GM18868 (cell line): ENCODE results near the gene KIF5A.

ENCODE experiments used
- ATAC-seq: cut with Tn5 transposase; IDR thresholded peaks from one replicate; pipeline ENCODE4 v1.9.1; 2021; ENCODE audit warnings: mild to moderate bottlenecking, moderate library complexity; ENCODE audit not compliant: unreplicated experiment

KIF5A gene

GRCh38 chr12:57518920-57519795 lies 30.7 kb upstream of the KIF5A start:
- ATAC-seq: no peak

GRCh38 chr12:57519796-57520052 lies 30.1 kb upstream of the KIF5A start:
- no peak for ATAC-seq

DNA sequence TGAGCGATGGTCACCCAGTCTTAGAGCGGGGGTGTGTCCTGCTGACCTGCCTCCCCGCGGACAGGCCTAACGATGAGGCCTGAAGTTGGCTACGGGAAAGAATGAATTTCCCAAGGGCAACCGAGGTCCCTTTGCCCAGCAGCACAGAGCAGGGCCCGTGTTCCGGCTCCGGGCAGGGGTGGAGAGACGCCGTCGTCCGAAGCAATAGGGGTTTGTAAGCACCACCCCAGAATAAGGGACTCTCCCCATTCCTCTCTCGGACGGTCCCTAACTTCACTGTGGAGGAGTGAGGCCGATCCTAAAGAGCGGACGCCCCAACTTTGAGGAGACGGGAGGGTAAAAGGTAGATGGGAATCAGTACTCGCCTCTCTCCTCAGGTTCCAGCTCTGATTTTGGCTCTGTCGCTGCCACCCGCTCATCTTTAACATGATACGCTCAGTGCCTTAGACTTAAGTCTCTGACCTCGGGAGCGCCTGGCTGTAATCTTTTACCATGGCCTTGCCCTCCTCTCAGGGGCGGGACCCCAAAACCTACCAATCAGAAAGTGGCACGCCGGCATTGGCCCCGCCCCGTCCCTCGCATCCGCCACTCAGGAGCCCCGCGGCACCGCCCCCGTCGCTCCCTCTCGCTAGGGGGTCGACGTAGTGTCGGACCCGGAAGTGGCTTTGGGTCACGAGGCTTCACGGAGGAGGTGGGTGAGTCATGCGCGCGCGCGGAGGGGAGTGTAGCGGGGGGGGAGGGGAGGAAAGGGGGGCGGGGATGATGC lies 29.6 kb upstream of the KIF5A start, which contains the start of gene DDIT3:
DDIT3 (minus strand) TSS at position 462 of the 766 bp plus-strand sequence. CDS start 3,108 bp downstream, outside the sequence.
- ATAC-seq: peak; percentile 78

DNA sequence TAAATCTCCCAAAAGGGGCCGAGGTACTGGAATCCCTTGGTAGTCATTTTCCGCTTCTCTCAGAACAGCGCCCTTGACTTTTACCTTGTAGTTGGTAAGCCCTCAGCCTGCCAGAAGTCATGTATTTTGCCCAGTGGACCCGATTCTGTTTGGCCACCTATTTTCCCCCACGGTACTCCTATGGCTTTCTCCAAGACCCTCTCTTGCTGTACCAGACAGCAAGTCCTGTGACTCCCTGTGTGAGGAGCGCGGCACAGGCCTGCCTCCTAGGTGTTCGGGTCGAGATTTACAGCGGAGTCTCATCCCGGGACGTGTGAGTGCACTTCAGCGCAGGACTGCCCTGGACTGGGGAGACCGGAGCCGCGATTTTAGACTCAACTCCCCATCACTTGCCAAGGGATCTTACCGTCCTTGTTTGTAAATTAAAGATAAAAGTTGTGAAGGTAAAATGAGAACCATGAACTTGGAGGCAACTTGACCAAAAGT lies 28.3 kb upstream of the KIF5A start:
- ATAC-seq: no peak

GRCh38 chr12:57522011-57522886 lies 27.6 kb upstream of the KIF5A start, which contains the start of gene MBD6:
MBD6 (plus strand) TSS chr12:57522824; CDS start chr12:57524304, 1,480 bp downstream.
- peak; percentile 34 for ATAC-seq

DNA sequence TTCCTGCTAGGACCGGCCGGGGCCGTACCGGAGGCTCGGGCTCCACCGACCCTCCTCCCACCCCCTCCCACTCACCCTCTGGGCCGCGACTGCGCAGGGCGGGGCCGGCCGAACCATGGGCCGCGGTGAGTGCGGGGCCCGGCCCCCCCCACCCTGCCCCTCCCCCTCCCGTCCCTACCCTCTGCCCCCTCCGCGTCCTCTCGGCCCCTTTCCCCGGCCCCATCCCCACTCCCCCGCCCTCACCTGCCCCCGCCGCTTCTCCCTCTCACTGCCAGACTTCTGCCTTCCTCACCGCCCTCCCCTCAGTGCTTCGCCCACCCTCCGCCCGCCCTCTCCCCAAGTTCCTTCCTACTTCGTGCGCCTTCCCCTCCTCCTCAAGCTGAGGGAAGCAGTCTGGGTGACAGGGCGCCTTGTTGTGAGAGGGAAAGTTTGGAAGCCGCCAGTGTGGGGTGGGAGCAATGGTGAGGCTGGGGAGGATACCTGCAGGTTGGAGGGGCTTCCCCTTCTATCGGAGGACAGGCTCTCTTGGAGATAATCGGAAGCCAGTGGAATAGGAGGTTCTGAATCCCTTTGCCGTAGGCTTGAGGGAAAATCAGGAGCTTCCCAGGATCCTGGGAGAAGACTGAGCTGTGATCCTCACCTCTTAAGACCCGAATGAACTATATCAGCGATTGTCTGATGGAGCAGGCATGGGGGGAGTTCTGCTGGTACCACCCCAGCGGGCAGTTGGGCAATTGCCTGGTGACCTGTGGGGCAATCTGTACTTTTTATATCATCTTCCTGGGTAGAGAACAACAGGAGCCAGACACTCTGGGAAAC lies 26.7 kb upstream of the KIF5A start:
- ATAC-seq: no peak

- ATAC-seq: no peak
Measured at GRCh38 chr12:57523706-57524614, 25.9 kb upstream of the KIF5A start.

GRCh38 chr12:57524814-57525614 lies 24.8 kb upstream of the KIF5A start:
- ATAC-seq: no peak

GRCh38 chr12:57525615-57526383 lies 24.0 kb upstream of the KIF5A start:
- ATAC-seq: no peak

- no peak for ATAC-seq
Measured at GRCh38 chr12:57526477-57527126, 23.2 kb upstream of the KIF5A start.

- no peak for ATAC-seq
Measured at GRCh38 chr12:57527184-57527583, 22.7 kb upstream of the KIF5A start.

DNA sequence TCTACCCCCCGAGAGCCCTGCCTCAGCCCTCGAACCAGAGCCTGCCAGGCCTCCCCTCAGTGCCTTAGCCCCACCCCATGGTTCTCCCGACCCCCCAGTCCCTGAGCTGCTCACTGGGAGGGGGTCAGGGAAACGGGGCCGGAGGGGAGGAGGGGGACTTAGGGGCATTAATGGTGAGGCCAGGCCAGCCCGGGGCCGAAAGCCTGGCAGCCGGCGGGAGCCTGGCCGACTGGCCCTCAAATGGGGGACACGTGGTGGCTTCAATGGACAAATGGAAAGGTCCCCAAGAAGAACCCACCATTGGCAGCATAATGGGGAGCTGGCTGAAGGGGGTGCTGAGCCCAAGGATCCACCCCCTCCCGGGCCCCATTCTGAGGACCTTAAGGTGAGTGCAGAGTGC lies 21.7 kb upstream of the KIF5A start:
- no peak for ATAC-seq

GRCh38 chr12:57528831-57529555 lies 20.9 kb upstream of the KIF5A start:
- no peak for ATAC-seq

GRCh38 chr12:57529831-57530230 lies 20.0 kb upstream of the KIF5A start:
- ATAC-seq: no peak

DNA sequence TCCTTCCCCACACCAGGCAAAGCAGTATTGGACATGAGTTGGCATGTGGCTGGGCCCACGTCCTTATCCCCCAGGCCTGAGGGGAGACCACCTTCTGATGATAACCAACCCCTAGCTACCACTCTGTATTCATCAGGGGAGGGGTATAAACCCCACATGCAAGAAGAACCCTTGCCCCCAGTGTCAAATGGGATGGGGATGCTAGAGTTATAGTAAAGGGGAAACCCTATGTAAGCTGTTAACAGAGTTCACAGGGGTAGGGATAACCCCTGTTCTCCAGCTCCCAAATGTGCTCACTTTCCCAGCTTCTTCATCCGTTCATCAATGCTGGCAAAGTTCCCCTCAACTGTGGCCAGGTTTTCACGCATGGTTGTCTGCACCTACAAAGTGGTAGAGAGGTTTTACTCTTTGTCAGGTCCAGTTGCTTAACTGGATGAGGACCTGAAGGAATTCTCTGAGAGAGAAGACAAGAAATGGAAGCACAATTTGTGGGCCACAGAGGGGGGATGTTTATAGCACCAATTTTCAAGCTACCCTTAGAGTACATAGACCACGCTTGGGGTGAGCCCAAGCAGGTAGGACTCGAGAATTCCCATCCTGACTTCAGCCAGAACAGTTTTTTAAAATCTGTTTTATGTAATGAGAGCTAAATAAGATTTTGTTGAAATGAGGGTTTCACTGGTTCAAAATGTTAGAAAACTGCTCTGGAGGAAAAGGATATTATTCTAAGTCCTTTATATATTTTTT lies 19.3 kb upstream of the KIF5A start:
- ATAC-seq: no peak

DNA sequence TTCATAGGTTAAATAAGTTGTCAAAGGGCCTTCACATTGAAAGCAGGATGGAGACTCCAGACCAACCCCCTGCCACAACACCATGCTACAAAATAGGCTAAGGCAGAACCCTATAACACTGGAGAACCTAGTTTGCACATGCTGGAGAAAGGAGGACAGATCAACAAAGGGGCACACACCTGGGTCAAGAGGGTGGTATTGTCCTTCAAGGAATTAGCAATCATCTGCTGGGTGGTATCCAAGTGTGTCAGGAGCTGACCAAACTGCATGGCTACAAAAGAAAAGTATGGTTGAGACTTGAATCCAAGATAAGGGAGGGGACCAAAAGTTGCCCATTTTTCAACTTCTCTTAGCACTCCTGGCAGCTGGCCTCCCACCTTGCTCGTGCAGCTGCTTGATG lies 18.0 kb upstream of the KIF5A start:
- ATAC-seq: no peak
